Measurements from ENCODE around the gene SLC37A1.
A peak's percentile ranks its signal among the peaks of the same experiment; 100 is the strongest.
"Not testable (repeated sequence)": the region's sequence is repeated elsewhere in the genome, so short reads cannot be mapped to it uniquely, and the experiment has no call there.

The SLC37A1 gene

GRCh38 chr21:42467140-42467983 lies 46.3 kb upstream of the SLC37A1 start:
- Histone ChIP-seq H3K9me3 (ENCODE audit: control extremely low read depth in 1 of 5, control insufficient read depth in 4 of 5, insufficient read depth in 2 of 5, low read depth in 1 of 5, low read length in 4 of 5) (no peaks in the 10 kb centered on the region), H3K4me1 (ENCODE audit: control extremely low read depth in 1 of 4, control insufficient read depth in 4 of 4, insufficient read depth in 4 of 4, low read length in 3 of 4) (peaks cover 39 to 74% (median 65%) of the 10 kb centered on the region in 4 experiments), H3K27ac (ENCODE audit: insufficient read depth in 1 of 2, low read depth in 1 of 2, low read length in 2 of 2, poor library complexity in 1 of 2, severe bottlenecking in 2 of 2) (no peak overlapping the region), H3K36me3 (ENCODE audit: control insufficient read depth in 4 of 4, insufficient read depth in 4 of 4, low read length in 3 of 4) (no peaks in the 10 kb centered on the region), H3K27me3 (replicated peaks in 2 of 5; ENCODE audit: control insufficient read depth in 4 of 5, insufficient read depth in 5 of 5, low read length in 4 of 5) (no peaks in the 10 kb centered on the region), H3K4me3 (ENCODE audit: control insufficient read depth in 1 of 7, extremely low read depth in 1 of 7, insufficient read depth in 4 of 7, low read depth in 2 of 7, low read length in 6 of 7) (peak overlapping the region in 1 of 7 experiments; percentile 25)
- POLR2A ChIA-PET: interaction anchor here (0.6 kb wide), 2 partner anchors 11 to 32 kb away, joined by 3 read pairs; no protein-coding TSS in a partner anchor
- DNase-seq: peak; percentile 74 to 86 (median 82)
- CTCF ChIA-PET: interaction anchor here (0.6 to 7.5 kb wide), 25 partner anchors 10 to 223 kb away, joined by 3 to 61 read pairs (median 5); partner anchors contain the start of gene SLC37A1
- 32% methylated on average over 10 of the region's 12 CpGs for WGBS (ENCODE audit: insufficient coverage)

DNA sequence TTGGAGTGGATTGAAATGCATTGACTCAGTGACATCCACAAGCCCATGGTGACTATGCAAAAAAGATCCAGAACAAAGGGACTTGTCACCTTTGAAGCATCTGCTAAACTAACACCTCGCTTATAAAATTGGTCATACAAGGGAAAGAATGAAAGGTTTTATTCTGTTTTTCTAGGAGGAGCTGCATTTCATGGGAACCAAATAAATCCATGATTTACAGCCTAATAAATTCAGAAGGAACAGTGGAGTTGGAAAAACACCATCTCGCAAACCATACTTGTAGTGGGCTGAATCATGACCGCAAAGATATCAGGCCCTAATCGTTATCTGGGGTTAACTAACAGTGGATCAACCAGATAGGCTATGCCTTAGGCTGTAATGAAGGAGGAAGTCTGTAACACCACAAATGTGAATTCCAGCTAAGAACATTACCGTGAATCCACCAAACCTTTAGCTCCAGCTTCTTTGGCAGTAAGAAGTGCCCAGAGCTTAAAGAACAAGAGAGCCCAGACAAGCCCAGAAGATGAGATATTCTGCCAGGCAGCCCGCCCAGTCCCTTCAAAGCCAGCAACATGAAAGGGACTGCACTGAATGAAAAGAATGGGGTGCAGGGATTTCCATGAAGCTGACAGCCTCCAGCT lies 45.0 kb upstream of the SLC37A1 start:
- ChIA-PET CTCF (interaction anchor here (1.1 to 7.5 kb wide), 10 partner anchors 10 to 69 kb away, joined by 4 to 61 read pairs (median 8); partner anchors contain the start of gene RSPH1), POLR2A (interaction anchor here (0.8 kb wide), 1 partner anchor 14 kb away, joined by 3 read pairs; no protein-coding TSS in a partner anchor)
- peak; percentile 46 to 56 (median 50) for DNase-seq
- Histone ChIP-seq H3K27ac (ENCODE audit: insufficient read depth in 1 of 2, low read depth in 1 of 2, low read length in 2 of 2, poor library complexity in 1 of 2, severe bottlenecking in 2 of 2) (no peak overlapping the region), H3K36me3 (ENCODE audit: control insufficient read depth in 4 of 4, insufficient read depth in 4 of 4, low read length in 3 of 4) (no peaks in the 10 kb centered on the region), H3K4me1 (ENCODE audit: control extremely low read depth in 1 of 4, control insufficient read depth in 4 of 4, insufficient read depth in 4 of 4, low read length in 3 of 4) (peaks cover 30 to 64% (median 56%) of the 10 kb centered on the region in 4 experiments), H3K27me3 (replicated peaks in 2 of 5; ENCODE audit: control insufficient read depth in 4 of 5, insufficient read depth in 5 of 5, low read length in 4 of 5) (no peaks in the 10 kb centered on the region), H3K9me3 (ENCODE audit: control extremely low read depth in 1 of 5, control insufficient read depth in 4 of 5, insufficient read depth in 2 of 5, low read depth in 1 of 5, low read length in 4 of 5) (no peaks in the 10 kb centered on the region), H3K4me3 (ENCODE audit: control insufficient read depth in 1 of 7, extremely low read depth in 1 of 7, insufficient read depth in 4 of 7, low read depth in 2 of 7, low read length in 6 of 7) (peak overlapping the region in 1 of 7 experiments; percentile 11)
- 38% methylated on average over 1 of the region's 6 CpGs for WGBS (ENCODE audit: insufficient coverage)

DNA sequence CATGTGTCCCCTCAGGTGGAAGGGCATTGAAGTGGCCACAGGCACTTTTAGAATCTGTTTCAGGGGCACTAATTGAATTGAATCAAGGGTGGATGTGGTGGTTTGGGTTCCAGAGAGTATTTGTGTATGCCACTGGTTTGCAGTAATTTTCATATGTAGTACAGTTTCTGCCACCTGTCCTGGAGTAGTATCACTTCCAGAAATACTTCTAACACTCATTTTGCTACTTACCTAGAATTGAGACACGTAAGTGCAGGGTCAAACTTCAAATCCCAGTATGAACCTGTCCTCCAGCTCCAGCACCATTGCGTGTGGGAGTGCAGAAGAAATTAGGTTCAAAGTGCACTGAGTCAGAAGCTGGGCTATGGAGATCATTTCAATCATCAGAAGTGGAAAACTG lies 44.4 kb upstream of the SLC37A1 start:
- no peaks in the 10 kb centered on the region for H3K27me3 ChIP-seq (replicated peaks in 2 of 5; ENCODE audit: control insufficient read depth in 4 of 5, insufficient read depth in 5 of 5, low read length in 4 of 5)
- H3K36me3 ChIP-seq (ENCODE audit: control insufficient read depth in 4 of 4, insufficient read depth in 4 of 4, low read length in 3 of 4): no peaks in the 10 kb centered on the region
- ChIA-PET POLR2A (no interaction called here), CTCF (interaction anchor here (0.5 to 7.5 kb wide), 12 partner anchors 8 to 68 kb away, joined by 3 to 61 read pairs (median 4); partner anchors contain the start of gene RSPH1)
- peaks cover 26 to 64% (median 56%) of the 10 kb centered on the region in 4 experiments for H3K4me1 ChIP-seq (ENCODE audit: control extremely low read depth in 1 of 4, control insufficient read depth in 4 of 4, insufficient read depth in 4 of 4, low read length in 3 of 4)
- no peak overlapping the region for H3K27ac ChIP-seq (ENCODE audit: insufficient read depth in 1 of 2, low read depth in 1 of 2, low read length in 2 of 2, poor library complexity in 1 of 2, severe bottlenecking in 2 of 2)
- no peak for DNase-seq
- no peaks in the 10 kb centered on the region for H3K9me3 ChIP-seq (ENCODE audit: control extremely low read depth in 1 of 5, control insufficient read depth in 4 of 5, insufficient read depth in 2 of 5, low read depth in 1 of 5, low read length in 4 of 5)
- WGBS (ENCODE audit: insufficient coverage): no CpG with 5 or more reads among the region's 2 CpGs
- no peak overlapping the region for H3K4me3 ChIP-seq (ENCODE audit: control insufficient read depth in 1 of 7, extremely low read depth in 1 of 7, insufficient read depth in 4 of 7, low read depth in 2 of 7, low read length in 6 of 7)

GRCh38 chr21:42469726-42470125 lies 43.9 kb upstream of the SLC37A1 start:
- POLR2A ChIA-PET; DNase-seq; H3K27me3 ChIP-seq (replicated peaks in 2 of 5; ENCODE audit: control insufficient read depth in 4 of 5, insufficient read depth in 5 of 5, low read length in 4 of 5); H3K36me3 ChIP-seq (ENCODE audit: control insufficient read depth in 4 of 4, insufficient read depth in 4 of 4, low read length in 3 of 4); H3K27ac ChIP-seq (ENCODE audit: insufficient read depth in 1 of 2, low read depth in 1 of 2, low read length in 2 of 2, poor library complexity in 1 of 2, severe bottlenecking in 2 of 2); H3K4me3 ChIP-seq (ENCODE audit: control insufficient read depth in 1 of 7, extremely low read depth in 1 of 7, insufficient read depth in 4 of 7, low read depth in 2 of 7, low read length in 6 of 7); H3K9me3 ChIP-seq (ENCODE audit: control extremely low read depth in 1 of 5, control insufficient read depth in 4 of 5, insufficient read depth in 2 of 5, low read depth in 1 of 5, low read length in 4 of 5): not testable (repeated sequence)
- WGBS (ENCODE audit: insufficient coverage): no CpG with 5 or more reads among the region's 4 CpGs
- H3K4me1 ChIP-seq (ENCODE audit: control extremely low read depth in 1 of 4, control insufficient read depth in 4 of 4, insufficient read depth in 4 of 4, low read length in 3 of 4): peaks cover 22 to 63% (median 55%) of the 10 kb centered on the region in 4 experiments
- CTCF ChIA-PET: interaction anchor here (0.5 to 7.5 kb wide), 10 partner anchors 8 to 67 kb away, joined by 3 to 61 read pairs (median 4); no protein-coding TSS in a partner anchor

DNA sequence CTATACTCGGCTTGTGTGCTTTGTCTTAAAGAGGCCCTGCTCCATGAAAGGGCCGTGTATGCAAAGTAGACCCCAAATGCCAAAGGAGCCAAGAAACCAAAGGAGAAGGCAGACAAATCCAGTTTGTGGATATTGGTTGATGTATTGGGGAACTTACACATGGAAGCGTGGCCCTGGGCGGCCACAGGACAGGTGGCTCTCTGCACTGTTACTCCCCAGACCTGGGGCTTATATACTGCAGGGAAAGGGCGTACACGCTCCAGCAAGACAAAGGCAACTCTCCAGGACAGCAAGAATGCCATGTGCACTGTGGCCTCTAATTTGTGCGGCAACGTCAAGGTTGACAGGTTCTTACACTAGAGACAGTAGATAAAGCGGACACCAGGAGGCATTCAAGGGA lies 42.4 kb upstream of the SLC37A1 start:
- Histone ChIP-seq H3K27ac (ENCODE audit: insufficient read depth in 1 of 2, low read depth in 1 of 2, low read length in 2 of 2, poor library complexity in 1 of 2, severe bottlenecking in 2 of 2) (no peak overlapping the region), H3K36me3 (ENCODE audit: control insufficient read depth in 4 of 4, insufficient read depth in 4 of 4, low read length in 3 of 4) (no peaks in the 10 kb centered on the region), H3K9me3 (ENCODE audit: control extremely low read depth in 1 of 5, control insufficient read depth in 4 of 5, insufficient read depth in 2 of 5, low read depth in 1 of 5, low read length in 4 of 5) (no peaks in the 10 kb centered on the region), H3K4me1 (ENCODE audit: control extremely low read depth in 1 of 4, control insufficient read depth in 4 of 4, insufficient read depth in 4 of 4, low read length in 3 of 4) (peaks cover 17 to 49% (median 41%) of the 10 kb centered on the region in 4 experiments), H3K27me3 (replicated peaks in 2 of 5; ENCODE audit: control insufficient read depth in 4 of 5, insufficient read depth in 5 of 5, low read length in 4 of 5) (no peaks in the 10 kb centered on the region), H3K4me3 (ENCODE audit: control insufficient read depth in 1 of 7, extremely low read depth in 1 of 7, insufficient read depth in 4 of 7, low read depth in 2 of 7, low read length in 6 of 7) (no peak overlapping the region)
- POLR2A ChIA-PET: no interaction called here
- DNase-seq: no peak
- CTCF ChIA-PET: no interaction called here
- 96% methylated on average over 9 of the region's 9 CpGs for WGBS (ENCODE audit: insufficient coverage)

GRCh38 chr21:42471716-42472330 lies 41.8 kb upstream of the SLC37A1 start:
- WGBS (ENCODE audit: insufficient coverage): 93% methylated on average over 12 of the region's 13 CpGs
- ChIA-PET POLR2A (no interaction called here), CTCF (interaction anchor here (3.4 kb wide), 1 partner anchor 66 kb away, joined by 11 read pairs; no protein-coding TSS in a partner anchor)
- Histone ChIP-seq H3K4me1 (ENCODE audit: control extremely low read depth in 1 of 4, control insufficient read depth in 4 of 4, insufficient read depth in 4 of 4, low read length in 3 of 4) (peaks cover 12 to 43% (median 35%) of the 10 kb centered on the region in 4 experiments), H3K27ac (ENCODE audit: insufficient read depth in 1 of 2, low read depth in 1 of 2, low read length in 2 of 2, poor library complexity in 1 of 2, severe bottlenecking in 2 of 2) (no peak overlapping the region), H3K4me3 (ENCODE audit: control insufficient read depth in 1 of 7, extremely low read depth in 1 of 7, insufficient read depth in 4 of 7, low read depth in 2 of 7, low read length in 6 of 7) (no peak overlapping the region), H3K36me3 (ENCODE audit: control insufficient read depth in 4 of 4, insufficient read depth in 4 of 4, low read length in 3 of 4) (no peaks in the 10 kb centered on the region), H3K27me3 (replicated peaks in 2 of 5; ENCODE audit: control insufficient read depth in 4 of 5, insufficient read depth in 5 of 5, low read length in 4 of 5) (no peaks in the 10 kb centered on the region), H3K9me3 (ENCODE audit: control extremely low read depth in 1 of 5, control insufficient read depth in 4 of 5, insufficient read depth in 2 of 5, low read depth in 1 of 5, low read length in 4 of 5) (no peaks in the 10 kb centered on the region)
- no peak for DNase-seq

Data from common myeloid progenitor, CD34-positive (primary cell).